A673 (cell line): Measurements from ENCODE around the gene SPNS1. TPM values are rescaled to one million over a fixed set of nuclear protein-coding genes. Genes with fewer than 3 reads are reported as not detected.
"Not testable (repeated sequence)": the region's sequence is repeated elsewhere in the genome, so short reads cannot be mapped to it uniquely, and the experiment has no call there.

ENCODE experiments used
- Bru-seq: library from RNA; stranded (reverse); fragments of 400-500 nt; gene quantifications from one replicate; lab custom pipeline; 2021; lab: Mats Ljungman, UMichigan
- BruChase-seq, 2 experiments: library from RNA; stranded (reverse); fragments of 400-500 nt; gene quantifications; one replicate each; lab custom pipeline; 2021; lab: Mats Ljungman, UMichigan
- BruUV-seq: library from RNA; stranded (reverse); fragments of 400-500 nt; replicated peaks from 2 replicates; lab custom pipeline; 2021; lab: Mats Ljungman, UMichigan
- CTCF ChIA-PET: fragments of 300-600 bp; sonication (Branson Sonifier 250); formaldehyde crosslinking; loops from one replicate; lab custom pipeline; 2022; ENCODE audit warnings: antibody characterized with exemption; lab: Charles Lee
- POLR2A ChIA-PET: fragments of 300-600 bp; sonication (Branson Sonifier 250); formaldehyde crosslinking; loops from one replicate; lab custom pipeline; 2022; ENCODE audit warnings: antibody characterized with exemption; ENCODE audit not compliant: low non-redundant PET; lab: Charles Lee
- DNase-seq: peaks from one replicate; pipeline ENCODE4 v3.0.0-alpha.2; 2015; ENCODE audit warnings: low spot score
- H3K27ac ChIP-seq: fragments of 200-600 bp; sonication (generic); 2 replicates; pipeline ENCODE4 v1.5.1; 2016; ENCODE audit warnings: mixed run types, low read depth, mild to moderate bottlenecking, mixed read lengths, antibody characterized with exemption, low read length; ENCODE audit not compliant: poor library complexity, severe bottlenecking
- H3K27me3 ChIP-seq: fragments of 200-600 bp; sonication (generic); replicated peaks from 2 replicates; pipeline ENCODE4 v1.6.1; 2017; ENCODE audit warnings: mixed run types, low read depth, mild to moderate bottlenecking, mixed read lengths, antibody characterized with exemption, low read length; ENCODE audit not compliant: insufficient read depth, poor library complexity
- H3K36me3 ChIP-seq: fragments of 200-600 bp; sonication (generic); 2 replicates; pipeline ENCODE4 v1.6.1; 2016; ENCODE audit warnings: mixed run types, mild to moderate bottlenecking, mixed read lengths, antibody characterized with exemption, low read length; ENCODE audit not compliant: insufficient read depth, poor library complexity, severe bottlenecking
- H3K4me1 ChIP-seq: fragments of 200-600 bp; sonication (generic); 2 replicates; pipeline ENCODE4 v1.6.1; 2017; ENCODE audit warnings: mixed run types, mild to moderate bottlenecking, mixed read lengths, antibody characterized with exemption, low read length; ENCODE audit not compliant: insufficient read depth, poor library complexity, severe bottlenecking
- H3K4me3 ChIP-seq: fragments of 200-600 bp; sonication (generic); 2 replicates; pipeline ENCODE4 v1.5.1; 2016; ENCODE audit warnings: low read depth, mixed run types, mild to moderate bottlenecking, mixed read lengths, low read length; ENCODE audit not compliant: poor library complexity, severe bottlenecking
- H3K9me3 ChIP-seq: fragments of 200-600 bp; sonication (generic); 2 replicates; pipeline ENCODE4 v1.6.1; 2016; ENCODE audit warnings: mixed run types, low read depth, mild to moderate bottlenecking, mixed read lengths, antibody characterized with exemption, low read length; ENCODE audit not compliant: poor library complexity, severe bottlenecking
- EZH2 ChIP-seq: fragments of 200-600 bp; sonication (generic); IDR thresholded peaks from 2 replicates; pipeline ENCODE4 v1.6.1; 2017; ENCODE audit warnings: borderline replicate concordance, low read depth, mild to moderate bottlenecking, mixed read lengths, antibody characterized with exemption, low read length; ENCODE audit not compliant: poor library complexity, severe bottlenecking
- intact Hi-C: fragments of 100-400 bp; cut with micrococcal nuclease; formaldehyde crosslinking; loops from one replicate; pipeline ENCODE4 v1.10.0; 2022; ENCODE audit not compliant: unreplicated experiment
- long read RNA-seq: library from polyadenylated mRNA; stranded (forward); transcript quantifications from one replicate; pipeline ENCODE4 v2.0.0, GENCODE V29; 2022
- total RNA-seq: library from RNA; stranded (reverse); gene quantifications from 2 replicates; pipeline ENCODE4 v1.2.3, GENCODE V29; 2021
- TF ChIP-seq, protein P1 (sequence below): fragments of 300-800, 200-600 bp; sonication (generic); conservative IDR thresholded peaks from 2 replicates; pipeline ENCODE4 v1.5.1; 2017; ENCODE audit warnings: low read depth, mild to moderate bottlenecking, antibody characterized with exemption, low read length, moderate library complexity, mixed read lengths

Gene SPNS1, protein sequence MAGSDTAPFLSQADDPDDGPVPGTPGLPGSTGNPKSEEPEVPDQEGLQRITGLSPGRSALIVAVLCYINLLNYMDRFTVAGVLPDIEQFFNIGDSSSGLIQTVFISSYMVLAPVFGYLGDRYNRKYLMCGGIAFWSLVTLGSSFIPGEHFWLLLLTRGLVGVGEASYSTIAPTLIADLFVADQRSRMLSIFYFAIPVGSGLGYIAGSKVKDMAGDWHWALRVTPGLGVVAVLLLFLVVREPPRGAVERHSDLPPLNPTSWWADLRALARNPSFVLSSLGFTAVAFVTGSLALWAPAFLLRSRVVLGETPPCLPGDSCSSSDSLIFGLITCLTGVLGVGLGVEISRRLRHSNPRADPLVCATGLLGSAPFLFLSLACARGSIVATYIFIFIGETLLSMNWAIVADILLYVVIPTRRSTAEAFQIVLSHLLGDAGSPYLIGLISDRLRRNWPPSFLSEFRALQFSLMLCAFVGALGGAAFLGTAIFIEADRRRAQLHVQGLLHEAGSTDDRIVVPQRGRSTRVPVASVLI
- total RNA-seq (46.3 and 48.6 TPM in 2 replicates), Bru-seq, nascent RNA (percentile 58 among the genes with signal in this experiment), BruChase-seq, experiment 1, labeled RNA remaining after a 2-hour chase (percentile 72 among the genes with signal in this experiment), BruChase-seq, experiment 2, labeled RNA remaining after a 6-hour chase (percentile 94 among the genes with signal in this experiment)
- long read RNA-seq, transcript SPNS1-202 (13 exons, 2,102 nt): minor isoform, 7 of 244 reads
- long read RNA-seq, transcript SPNS1-207 (13 exons, 1,979 nt): minor isoform, 25 of 244 reads
- long read RNA-seq, transcript SPNS1-201 (12 exons, 2,208 nt): major isoform, 119 of 244 reads
- long read RNA-seq, transcript SPNS1-203 (11 exons, 2,027 nt): minor isoform, 24 of 244 reads
- long read RNA-seq, partial matches to known transcripts: 25 of 244 reads
- long read RNA-seq, other reads (novel, unspliced or antisense): 44 of 244 reads

DNA sequence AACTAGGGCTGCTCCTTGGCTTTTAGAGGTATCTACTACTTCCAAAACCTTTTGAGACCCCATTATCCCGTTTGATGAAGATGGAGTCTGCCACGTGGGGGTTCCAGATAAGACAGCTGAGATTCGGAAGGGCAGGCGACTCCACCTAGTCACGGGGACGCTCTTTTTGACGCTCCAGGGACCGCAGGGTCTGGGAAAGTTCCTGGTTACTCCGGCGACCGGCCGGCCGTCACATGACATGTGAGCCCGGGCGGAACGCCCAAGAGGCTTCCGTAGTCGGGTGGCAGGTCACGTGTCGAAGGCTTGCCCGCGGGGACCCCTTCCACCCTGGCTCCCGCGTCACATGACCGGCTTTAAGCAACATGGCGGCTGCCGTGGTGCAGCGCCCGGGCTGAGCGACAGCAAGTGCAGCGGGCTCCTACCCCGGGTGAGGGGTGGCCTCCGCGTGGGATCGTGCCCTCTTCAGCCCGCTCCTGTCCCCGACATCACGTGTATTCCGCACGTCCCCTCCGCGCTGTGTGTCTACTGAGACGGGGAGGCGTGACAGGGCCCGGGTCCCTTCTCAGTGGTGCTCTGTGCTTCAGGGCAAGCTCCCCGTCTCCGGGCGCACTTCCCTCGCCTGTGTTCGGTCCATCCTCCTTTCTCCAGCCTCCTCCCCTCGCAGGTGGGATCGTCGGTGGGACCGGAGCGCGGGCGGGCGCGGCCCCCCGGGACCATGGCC, at the start of gene SPNS1:
TSS of gene SPNS1 (plus strand) at position 342 of the 721 bp plus-strand sequence. CDS start at position 716, 374 bp downstream.
- H3K27me3 ChIP-seq: no peaks in the 10 kb centered on the region
- peak within 1 kb of the TSS; percentile 99 for H3K4me3 ChIP-seq
- peaks cover 8% of the 10 kb centered on the region for H3K4me1 ChIP-seq
- no peaks in the 10 kb centered on the region for H3K36me3 ChIP-seq
- TF ChIP-seq EZH2: no peak
- TF ChIP-seq, protein P1, sequence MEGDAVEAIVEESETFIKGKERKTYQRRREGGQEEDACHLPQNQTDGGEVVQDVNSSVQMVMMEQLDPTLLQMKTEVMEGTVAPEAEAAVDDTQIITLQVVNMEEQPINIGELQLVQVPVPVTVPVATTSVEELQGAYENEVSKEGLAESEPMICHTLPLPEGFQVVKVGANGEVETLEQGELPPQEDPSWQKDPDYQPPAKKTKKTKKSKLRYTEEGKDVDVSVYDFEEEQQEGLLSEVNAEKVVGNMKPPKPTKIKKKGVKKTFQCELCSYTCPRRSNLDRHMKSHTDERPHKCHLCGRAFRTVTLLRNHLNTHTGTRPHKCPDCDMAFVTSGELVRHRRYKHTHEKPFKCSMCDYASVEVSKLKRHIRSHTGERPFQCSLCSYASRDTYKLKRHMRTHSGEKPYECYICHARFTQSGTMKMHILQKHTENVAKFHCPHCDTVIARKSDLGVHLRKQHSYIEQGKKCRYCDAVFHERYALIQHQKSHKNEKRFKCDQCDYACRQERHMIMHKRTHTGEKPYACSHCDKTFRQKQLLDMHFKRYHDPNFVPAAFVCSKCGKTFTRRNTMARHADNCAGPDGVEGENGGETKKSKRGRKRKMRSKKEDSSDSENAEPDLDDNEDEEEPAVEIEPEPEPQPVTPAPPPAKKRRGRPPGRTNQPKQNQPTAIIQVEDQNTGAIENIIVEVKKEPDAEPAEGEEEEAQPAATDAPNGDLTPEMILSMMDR: no peak
- intact Hi-C loops: no loop called here
- H3K9me3 ChIP-seq: no peaks in the 10 kb centered on the region
- no TSS peak for BruUV-seq
- ChIA-PET CTCF (no interaction called here), POLR2A (interaction anchor here (0.6 kb wide), 1 partner anchor 112 kb away, joined by 3 read pairs; no protein-coding TSS in a partner anchor)
- DNase-seq: peak; percentile 97
- H3K27ac ChIP-seq: peak within 1 kb of the TSS; percentile 51

DNA sequence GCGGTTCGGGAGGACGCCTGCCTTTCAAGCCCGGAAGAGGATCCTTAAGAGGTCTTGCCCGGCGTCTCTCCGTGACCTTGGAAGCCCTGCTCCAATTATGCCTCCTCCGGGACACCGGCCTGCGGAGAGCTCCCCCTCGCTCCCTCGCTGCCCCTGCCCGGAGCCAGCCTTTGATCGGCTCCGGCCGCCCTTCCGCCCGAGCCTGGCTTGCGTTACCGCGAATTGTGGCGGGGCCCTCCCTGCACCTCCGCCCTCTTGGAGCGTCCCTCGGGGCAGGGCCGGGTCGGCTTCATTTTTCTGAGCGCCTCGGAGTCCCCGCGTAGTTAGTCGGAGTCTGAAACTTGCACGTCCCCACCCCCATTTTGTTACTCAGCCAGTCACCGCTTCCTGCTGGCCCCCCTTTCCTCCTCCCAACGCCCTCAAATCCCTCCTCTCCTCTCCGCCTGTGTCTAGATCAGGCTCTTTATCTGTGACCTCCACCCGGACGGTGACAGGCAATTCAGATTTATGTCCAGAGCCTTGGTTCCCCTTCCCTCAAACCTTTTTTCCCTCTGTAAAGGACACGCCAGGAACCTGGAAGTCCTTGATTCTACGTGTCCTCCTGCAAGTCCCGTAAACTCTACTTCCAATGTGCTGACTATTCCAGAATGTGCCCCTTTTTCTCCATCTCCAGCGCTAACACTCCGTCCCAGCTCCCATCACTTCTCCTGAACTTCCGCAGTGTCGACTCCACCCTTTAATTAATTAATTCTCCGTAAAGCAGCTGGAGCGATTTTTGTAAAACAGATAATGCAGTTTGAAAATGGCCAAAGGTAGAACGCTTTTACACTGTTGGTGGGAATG, 49.0 kb upstream of the SPNS1 start:
- Histone ChIP-seq H3K27me3 (no peaks in the 10 kb centered on the region), H3K4me1 (peaks cover 3% of the 10 kb centered on the region), H3K9me3 (no peaks in the 10 kb centered on the region), H3K36me3 (no peaks in the 10 kb centered on the region), H3K27ac (peak overlapping the region; percentile 97), H3K4me3 (peak overlapping the region; percentile 96)
- peak; percentile 79 for DNase-seq
- TF ChIP-seq, protein P1: no peak
- no peak for TF ChIP-seq EZH2
- ChIA-PET CTCF (no interaction called here), POLR2A (no interaction called here)
- intact Hi-C loops: loop anchor here (10.0 kb wide), 1 partner anchor 51 kb away; the partner anchor contains the start of gene ATP2A1
- TSS peak; percentile 87 for BruUV-seq

- H3K36me3 ChIP-seq, H3K4me1 ChIP-seq, H3K9me3 ChIP-seq, H3K27ac ChIP-seq, CTCF ChIA-PET, H3K27me3 ChIP-seq, POLR2A ChIA-PET, H3K4me3 ChIP-seq, DNase-seq, BruUV-seq: not testable (repeated sequence)
- intact Hi-C loops: loop anchor here (10.0 kb wide), 1 partner anchor 51 kb away; the partner anchor contains the start of gene ATP2A1
These were observed 48.3 kb upstream of the SPNS1 start for GRCh38 chr16:28926284-28926683.
